ENCODE measurements around the gene LCN2. TPM values are rescaled to one million over a fixed set of nuclear protein-coding genes. Genes with fewer than 3 reads are reported as not detected.

The LCN2 gene
- total and polyA plus RNA-seq, 9 of the 15 experiments (the other 6 are each of a cell fraction or from before 2014, with no cell fraction given) = 0.10 to 1.2 (median 0.44) TPM; not detected in 1

DNA sequence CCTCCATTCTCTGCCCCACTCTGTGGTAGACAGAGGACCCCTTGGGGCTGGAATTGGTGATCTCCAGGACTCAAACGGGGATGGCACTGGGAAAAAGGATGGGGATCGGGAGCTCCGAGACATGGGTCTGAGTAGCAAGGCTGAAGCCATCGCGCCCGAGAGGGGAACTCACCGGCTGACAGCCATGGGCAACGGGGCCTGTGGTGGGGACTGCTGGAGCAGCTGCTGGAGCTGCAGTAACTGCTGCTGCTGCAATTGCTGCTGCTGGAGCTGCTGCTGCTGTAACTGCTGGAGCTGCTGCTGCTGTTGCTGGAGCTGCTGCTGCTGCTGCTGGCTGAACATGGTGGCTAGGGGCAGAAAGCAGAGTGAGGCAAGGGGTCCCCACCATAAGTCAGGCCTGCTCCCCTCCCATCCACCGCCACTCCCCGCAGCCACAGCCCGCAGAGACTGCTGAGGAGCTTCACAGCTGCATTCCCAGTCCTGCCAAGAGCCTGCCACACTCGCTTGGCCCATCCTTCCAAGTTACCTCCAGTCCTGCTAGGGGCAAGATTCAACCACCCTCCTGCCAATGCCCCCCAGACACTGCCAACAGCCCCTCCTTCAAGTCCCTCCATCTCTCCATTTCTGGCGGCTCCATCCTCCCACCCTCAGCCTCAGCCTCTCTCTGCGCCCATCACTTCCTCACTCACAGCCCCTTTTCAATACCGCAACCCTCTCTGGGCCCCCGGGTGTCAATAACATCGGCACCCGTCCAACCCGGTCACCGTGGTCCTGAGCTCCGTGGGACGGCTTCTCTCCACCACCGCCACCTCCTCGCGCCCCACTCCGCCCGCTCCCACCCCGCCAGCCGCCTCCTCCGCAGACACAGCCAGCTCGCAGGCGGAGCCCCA is 41.5 kb downstream of the LCN2 start (continued):
- TF ChIP-seq, protein P1, sequence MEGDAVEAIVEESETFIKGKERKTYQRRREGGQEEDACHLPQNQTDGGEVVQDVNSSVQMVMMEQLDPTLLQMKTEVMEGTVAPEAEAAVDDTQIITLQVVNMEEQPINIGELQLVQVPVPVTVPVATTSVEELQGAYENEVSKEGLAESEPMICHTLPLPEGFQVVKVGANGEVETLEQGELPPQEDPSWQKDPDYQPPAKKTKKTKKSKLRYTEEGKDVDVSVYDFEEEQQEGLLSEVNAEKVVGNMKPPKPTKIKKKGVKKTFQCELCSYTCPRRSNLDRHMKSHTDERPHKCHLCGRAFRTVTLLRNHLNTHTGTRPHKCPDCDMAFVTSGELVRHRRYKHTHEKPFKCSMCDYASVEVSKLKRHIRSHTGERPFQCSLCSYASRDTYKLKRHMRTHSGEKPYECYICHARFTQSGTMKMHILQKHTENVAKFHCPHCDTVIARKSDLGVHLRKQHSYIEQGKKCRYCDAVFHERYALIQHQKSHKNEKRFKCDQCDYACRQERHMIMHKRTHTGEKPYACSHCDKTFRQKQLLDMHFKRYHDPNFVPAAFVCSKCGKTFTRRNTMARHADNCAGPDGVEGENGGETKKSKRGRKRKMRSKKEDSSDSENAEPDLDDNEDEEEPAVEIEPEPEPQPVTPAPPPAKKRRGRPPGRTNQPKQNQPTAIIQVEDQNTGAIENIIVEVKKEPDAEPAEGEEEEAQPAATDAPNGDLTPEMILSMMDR (IDR thresholded peaks at IDR 0.05 in 2 of 3, conservative IDR thresholded peaks at IDR 0.05 in 1 of 3; ENCODE audit: insufficient read depth in 2 of 3, low read depth in 1 of 3, low read length in 3 of 3) = peak in 1 of 3 experiments; percentile 0; a peak in 1 of 6 replicates
- TF ChIP-seq SAP30 (IDR thresholded peaks at IDR 0.05; ENCODE audit: borderline replicate concordance, insufficient read depth, low read depth, low read length, poor library complexity, severe bottlenecking) (no peak), CBX1 (IDR thresholded peaks at IDR 0.05; ENCODE audit: low read depth) (no peak), EWSR1 (IDR thresholded peaks at IDR 0.05; ENCODE audit: borderline replicate concordance, low read depth, partially characterized antibody) (no peak), ZNF253 (CRISPR knock-in tag; conservative IDR thresholded peaks at IDR 0.05) (no peak; the same call in 1 of the 2 replicates), KDM2B (CRISPR knock-in tag; IDR thresholded peaks at IDR 0.05) (no peak), HNRNPLL (IDR thresholded peaks at IDR 0.05; ENCODE audit: low read depth, low read length, poor library complexity, severe bottlenecking) (no peak), ZNF75A (CRISPR knock-in tag; IDR thresholded peaks at IDR 0.05) (0 out of 2 replicates have a peak, but pooled peaks have one; percentile 16), SIRT6 (IDR thresholded peaks at IDR 0.05; ENCODE audit: low read depth, low read length) (no peak), NFE2L1 (tag; IDR thresholded peaks at IDR 0.05; ENCODE audit: borderline replicate concordance, low read depth) (no peak), OTX1 (CRISPR knock-in tag; IDR thresholded peaks at IDR 0.05) (peak; percentile 98)
- TF ChIP-seq, protein P2, sequence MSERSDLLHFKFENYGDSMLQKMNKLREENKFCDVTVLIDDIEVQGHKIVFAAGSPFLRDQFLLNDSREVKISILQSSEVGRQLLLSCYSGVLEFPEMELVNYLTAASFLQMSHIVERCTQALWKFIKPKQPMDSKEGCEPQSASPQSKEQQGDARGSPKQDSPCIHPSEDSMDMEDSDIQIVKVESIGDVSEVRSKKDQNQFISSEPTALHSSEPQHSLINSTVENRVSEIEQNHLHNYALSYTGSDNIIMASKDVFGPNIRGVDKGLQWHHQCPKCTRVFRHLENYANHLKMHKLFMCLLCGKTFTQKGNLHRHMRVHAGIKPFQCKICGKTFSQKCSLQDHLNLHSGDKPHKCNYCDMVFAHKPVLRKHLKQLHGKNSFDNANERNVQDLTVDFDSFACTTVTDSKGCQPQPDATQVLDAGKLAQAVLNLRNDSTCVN (CRISPR knock-in tag; IDR thresholded peaks at IDR 0.05) = peak; percentile 98
- TF ChIP-seq, protein P3, sequence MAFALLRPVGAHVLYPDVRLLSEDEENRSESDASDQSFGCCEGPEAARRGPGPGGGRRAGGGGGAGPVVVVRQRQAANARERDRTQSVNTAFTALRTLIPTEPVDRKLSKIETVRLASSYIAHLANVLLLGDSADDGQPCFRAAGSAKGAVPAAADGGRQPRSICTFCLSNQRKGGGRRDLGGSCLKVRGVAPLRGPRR (CRISPR knock-in tag; IDR thresholded peaks at IDR 0.05) = 0 out of 2 replicates have a peak, but pooled peaks have one; percentile 40
- TF ChIP-seq, protein P4, sequence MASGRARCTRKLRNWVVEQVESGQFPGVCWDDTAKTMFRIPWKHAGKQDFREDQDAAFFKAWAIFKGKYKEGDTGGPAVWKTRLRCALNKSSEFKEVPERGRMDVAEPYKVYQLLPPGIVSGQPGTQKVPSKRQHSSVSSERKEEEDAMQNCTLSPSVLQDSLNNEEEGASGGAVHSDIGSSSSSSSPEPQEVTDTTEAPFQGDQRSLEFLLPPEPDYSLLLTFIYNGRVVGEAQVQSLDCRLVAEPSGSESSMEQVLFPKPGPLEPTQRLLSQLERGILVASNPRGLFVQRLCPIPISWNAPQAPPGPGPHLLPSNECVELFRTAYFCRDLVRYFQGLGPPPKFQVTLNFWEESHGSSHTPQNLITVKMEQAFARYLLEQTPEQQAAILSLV (tag; IDR thresholded peaks at IDR 0.05) = no peak
- TF ChIP-seq, protein P5, sequence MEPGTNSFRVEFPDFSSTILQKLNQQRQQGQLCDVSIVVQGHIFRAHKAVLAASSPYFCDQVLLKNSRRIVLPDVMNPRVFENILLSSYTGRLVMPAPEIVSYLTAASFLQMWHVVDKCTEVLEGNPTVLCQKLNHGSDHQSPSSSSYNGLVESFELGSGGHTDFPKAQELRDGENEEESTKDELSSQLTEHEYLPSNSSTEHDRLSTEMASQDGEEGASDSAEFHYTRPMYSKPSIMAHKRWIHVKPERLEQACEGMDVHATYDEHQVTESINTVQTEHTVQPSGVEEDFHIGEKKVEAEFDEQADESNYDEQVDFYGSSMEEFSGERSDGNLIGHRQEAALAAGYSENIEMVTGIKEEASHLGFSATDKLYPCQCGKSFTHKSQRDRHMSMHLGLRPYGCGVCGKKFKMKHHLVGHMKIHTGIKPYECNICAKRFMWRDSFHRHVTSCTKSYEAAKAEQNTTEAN (CRISPR knock-in tag; IDR thresholded peaks at IDR 0.05) = no peak
- TF ChIP-seq, protein P6, sequence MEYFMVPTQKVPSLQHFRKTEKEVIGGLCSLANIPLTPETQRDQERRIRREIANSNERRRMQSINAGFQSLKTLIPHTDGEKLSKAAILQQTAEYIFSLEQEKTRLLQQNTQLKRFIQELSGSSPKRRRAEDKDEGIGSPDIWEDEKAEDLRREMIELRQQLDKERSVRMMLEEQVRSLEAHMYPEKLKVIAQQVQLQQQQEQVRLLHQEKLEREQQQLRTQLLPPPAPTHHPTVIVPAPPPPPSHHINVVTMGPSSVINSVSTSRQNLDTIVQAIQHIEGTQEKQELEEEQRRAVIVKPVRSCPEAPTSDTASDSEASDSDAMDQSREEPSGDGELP (CRISPR knock-in tag; IDR thresholded peaks at IDR 0.05; ENCODE audit: borderline replicate concordance) = no peak
- TF ChIP-seq, protein P7, sequence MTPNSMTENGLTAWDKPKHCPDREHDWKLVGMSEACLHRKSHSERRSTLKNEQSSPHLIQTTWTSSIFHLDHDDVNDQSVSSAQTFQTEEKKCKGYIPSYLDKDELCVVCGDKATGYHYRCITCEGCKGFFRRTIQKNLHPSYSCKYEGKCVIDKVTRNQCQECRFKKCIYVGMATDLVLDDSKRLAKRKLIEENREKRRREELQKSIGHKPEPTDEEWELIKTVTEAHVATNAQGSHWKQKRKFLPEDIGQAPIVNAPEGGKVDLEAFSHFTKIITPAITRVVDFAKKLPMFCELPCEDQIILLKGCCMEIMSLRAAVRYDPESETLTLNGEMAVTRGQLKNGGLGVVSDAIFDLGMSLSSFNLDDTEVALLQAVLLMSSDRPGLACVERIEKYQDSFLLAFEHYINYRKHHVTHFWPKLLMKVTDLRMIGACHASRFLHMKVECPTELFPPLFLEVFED (CRISPR knock-in tag; conservative IDR thresholded peaks at IDR 0.05) = peak; percentile 98
